GM18502 (cell line): ENCODE results near the gene CEND1.
A peak's percentile ranks its signal among the peaks of the same experiment; 100 is the strongest.

Experiments used
- ATAC-seq: cut with Tn5 transposase; IDR thresholded peaks from one replicate; pipeline ENCODE4 v1.9.1; 2021; ENCODE audit warnings: mild to moderate bottlenecking; ENCODE audit not compliant: unreplicated experiment, poor library complexity

Gene CEND1

DNA sequence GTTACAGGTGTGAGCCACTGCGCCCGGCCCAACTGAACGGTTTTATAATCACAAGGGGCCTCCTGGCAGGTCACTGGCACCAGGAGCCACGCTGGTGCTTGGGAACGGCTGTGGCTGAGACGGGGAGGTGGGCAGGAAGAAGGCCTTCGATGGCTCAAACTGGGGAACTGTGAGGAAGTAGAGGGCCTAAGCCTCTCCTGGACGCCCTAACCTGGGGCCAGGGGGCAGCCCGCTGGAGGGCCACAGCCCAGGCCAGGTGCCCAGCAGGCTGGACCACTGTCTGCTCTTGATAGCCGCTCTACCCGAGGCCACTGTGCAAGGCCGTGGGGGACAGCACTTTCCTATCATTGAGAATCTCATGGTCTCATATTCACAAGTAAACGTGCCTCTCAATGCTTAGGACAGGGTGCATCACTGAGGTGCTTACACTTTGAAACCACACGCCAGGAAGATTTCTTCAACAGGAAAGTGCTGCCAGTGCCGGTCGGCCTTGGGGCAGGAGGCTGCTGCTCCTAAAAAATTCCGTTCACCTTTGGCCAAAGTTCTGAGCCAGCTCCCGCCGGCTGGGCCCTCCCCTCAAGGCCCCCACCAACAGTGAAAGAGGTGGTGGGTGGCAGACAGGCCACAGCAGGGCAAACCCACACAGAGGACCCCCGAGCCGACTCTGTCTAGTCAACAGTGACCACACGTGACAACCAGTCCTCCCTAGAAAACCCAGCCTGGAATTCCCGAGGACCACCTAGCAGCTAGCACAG, 19.8 kb downstream of the CEND1 start:
- ATAC-seq: no peak

- no peak for ATAC-seq
Measured at GRCh38 chr11:767238-767637, 22.7 kb downstream of the CEND1 start.

GRCh38 chr11:766936-767210, 23.0 kb downstream of the CEND1 start:
- ATAC-seq: no peak

DNA sequence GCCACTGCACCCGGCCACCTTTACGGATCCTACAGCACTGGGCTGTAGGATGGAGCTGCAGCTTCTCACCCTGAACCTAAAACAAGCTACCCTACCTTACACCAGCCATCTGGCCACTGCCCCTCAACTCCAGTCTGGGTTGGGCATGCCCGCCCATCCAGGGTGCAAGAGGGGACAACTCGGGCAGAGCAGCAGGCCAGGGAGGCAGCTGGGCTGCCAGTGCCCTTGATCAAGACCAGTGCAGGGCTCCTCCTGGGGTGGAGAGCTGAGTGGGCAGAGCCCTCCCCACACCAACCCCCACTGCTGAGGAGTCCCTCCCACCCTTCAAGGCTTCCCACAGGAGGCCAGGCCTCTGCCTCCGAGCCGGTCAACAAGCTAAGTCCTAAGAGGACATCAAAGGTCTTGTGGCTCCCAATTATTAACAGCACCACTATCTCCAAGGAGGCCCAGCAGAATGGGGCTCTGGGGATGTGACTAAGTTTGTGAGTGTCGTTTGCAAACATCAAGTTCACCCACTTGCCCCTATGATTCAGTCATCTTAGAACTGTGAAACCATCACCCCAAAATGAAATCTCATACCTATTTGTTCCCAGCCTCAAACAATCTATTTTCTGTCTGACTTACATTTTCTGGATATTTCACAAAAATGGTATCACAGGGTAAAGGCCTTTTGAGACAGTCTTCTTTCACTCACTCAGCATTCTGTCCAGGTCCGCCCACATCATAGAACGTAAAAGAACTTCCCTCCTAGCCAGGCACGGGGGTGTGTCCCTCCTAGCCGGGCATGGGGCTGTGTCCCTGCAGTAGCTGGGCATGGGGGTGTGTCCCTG, 23.6 kb downstream of the CEND1 start:
- ATAC-seq: no peak

DNA sequence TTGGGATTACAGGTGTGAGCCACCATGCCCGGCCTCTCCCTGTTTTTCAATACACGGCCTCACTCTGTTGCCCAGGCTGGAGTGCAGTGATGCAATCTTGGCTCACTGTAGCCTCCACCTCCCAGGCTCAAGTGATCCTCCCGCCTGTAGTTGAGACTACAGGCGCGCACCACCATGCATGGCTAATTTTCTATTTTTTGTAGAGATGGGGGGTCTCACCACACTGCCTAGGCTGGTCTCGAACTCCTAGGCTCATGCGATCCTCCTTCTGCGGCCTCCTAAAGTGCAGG, 24.1 kb downstream of the CEND1 start:
- ATAC-seq: no peak

GRCh38 chr11:765025-765801, 24.7 kb downstream of the CEND1 start:
- no peak for ATAC-seq

DNA sequence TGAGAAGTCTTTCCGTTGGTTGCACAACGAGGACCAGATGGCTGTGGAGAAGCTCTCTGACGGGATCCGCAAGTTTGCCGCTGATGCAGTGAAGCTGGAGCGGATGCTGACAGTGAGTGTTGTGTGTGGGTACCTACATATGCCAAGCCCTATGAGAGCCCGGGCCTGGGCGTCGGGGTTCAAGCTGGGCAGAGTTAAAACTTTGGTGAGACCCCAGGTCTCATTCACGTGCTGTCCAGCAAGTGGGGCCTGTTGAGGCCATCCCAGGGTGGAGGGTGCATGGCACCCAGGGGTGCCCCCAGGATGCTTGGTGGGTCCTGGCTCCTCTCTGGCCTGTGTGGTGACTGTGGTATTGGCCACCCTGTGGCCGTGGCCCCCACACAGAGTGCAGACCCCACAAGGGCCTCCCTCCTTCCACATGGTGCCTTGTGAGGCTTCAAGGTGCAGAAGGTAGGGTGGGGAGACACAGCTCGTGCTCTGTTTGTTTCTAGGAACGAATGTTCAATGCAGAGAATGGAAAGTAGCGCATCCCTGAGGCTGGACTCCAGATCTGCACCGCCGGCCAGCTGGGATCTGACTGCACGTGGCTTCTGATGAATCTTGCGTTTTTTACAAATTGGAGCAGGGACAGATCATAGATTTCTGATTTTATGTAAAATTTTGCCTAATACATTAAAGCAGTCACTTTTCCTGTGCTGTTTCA, 25.4 kb downstream of the CEND1 start:
- no peak for ATAC-seq

DNA sequence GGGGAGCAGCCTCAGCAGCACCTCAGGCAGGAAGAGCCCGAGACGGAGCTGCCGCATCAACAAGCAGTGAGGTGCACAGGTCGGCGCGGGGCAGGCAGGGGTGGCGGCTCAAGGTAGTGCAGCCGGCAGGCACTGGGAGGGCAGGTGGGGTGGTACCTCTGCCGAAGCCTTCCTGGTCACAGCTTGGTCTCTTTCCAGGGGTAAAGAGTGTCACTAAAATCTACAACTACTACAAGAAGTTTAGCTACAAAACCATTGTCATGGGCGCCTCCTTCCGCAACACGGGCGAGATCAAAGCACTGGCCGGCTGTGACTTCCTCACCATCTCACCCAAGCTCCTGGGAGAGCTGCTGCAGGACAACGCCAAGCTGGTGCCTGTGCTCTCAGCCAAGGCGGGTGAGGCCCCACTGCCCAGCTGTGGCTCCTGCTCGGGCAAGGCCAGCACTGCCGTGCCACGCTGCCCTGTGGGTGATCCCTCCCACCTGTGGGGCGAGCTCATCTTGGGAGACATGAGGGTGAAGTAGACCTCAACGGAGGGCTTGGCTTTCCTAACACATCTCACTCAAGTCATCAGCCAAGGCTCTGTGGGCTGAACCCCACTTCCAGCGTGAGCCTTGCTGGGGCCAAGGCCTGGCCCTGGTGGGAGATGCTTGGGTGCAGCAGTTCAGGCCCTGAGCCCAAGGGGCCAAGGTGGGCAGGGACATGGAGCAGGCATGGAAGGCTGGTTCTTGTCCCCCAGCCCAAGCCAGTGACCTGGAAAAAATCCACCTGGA, 26.2 kb downstream of the CEND1 start:
- ATAC-seq: no peak

- ATAC-seq: no peak
Measured at GRCh38 chr11:763073-763463, 26.8 kb downstream of the CEND1 start.

- ATAC-seq: no peak
Measured at GRCh38 chr11:762421-763072, 27.3 kb downstream of the CEND1 start.

DNA sequence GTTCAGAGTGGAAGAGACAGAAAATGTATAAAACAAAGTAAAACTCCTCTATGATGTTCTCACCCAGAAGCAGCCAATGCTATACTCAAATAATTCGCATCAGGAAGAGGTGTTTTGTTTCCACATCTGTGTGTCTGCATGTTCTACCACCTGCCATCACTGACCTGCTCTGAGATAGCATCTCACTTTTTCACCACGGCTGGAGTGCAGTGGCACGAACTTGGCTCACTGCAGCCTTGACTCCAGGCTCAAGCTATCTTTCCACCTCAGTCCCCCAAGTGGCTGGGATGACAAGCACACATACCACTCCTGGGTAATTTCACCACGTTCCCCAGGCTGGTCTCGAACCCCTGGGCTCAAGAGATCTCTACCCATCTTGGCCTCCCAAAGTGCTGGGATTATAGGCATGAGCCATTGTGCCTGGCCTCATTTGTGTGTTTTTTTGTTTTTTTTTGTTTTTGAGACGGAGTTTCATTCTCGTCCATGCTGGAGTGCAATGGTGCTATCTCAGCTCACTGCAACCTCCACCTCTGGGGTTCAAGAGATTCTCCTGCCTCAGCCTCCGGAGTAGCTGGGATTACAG, 28.3 kb downstream of the CEND1 start:
- ATAC-seq: no peak

- no peak for ATAC-seq
Measured at GRCh38 chr11:760236-760635, 29.7 kb downstream of the CEND1 start.

- no peak for ATAC-seq
Measured at GRCh38 chr11:749731-750130, 40.2 kb downstream of the CEND1 start.

DNA sequence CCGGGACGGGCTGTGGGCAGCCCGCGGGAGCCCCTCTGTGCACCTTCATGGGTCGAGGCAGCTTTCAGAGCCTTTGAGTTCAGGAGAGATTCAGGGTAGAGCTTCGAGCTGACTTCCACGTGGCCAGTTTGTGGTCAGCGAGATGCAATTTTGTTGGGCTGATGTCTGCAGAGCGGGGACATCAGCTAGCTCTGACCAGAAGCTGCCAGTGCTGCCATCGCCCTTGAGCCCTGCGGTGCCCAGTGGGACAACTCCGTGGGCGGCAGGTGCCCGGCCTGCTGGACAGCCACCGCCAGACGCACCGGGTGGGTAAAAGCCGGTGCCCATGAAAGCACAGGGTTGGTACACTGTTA, 41.9 kb downstream of the CEND1 start:
- ATAC-seq: peak; percentile 3

GRCh38 chr11:747158-748006, 42.5 kb downstream of the CEND1 start, which contains the start of gene TALDO1:
TALDO1 (plus strand) TSS chr11:747464; CDS start chr11:747482, 18 bp downstream.
- peak; percentile 93 for ATAC-seq

GRCh38 chr11:746289-747157, 43.4 kb downstream of the CEND1 start:
- ATAC-seq: peak; percentile 34

GRCh38 chr11:745428-745827, 44.5 kb downstream of the CEND1 start:
- ATAC-seq: no peak
